UCSD-AML1 (cell line): ENCODE measurements around the gene GIPC3.
"Not testable (repeated sequence)": the region's sequence is repeated elsewhere in the genome, so short reads cannot be mapped to it uniquely, and the experiment has no call there.

Experiments used
- DNase-seq: peaks from one replicate; lab custom pipeline; 2025; ENCODE audit not compliant: unreplicated experiment; lab: John Stamatoyannopoulos, UW

Gene GIPC3

DNA sequence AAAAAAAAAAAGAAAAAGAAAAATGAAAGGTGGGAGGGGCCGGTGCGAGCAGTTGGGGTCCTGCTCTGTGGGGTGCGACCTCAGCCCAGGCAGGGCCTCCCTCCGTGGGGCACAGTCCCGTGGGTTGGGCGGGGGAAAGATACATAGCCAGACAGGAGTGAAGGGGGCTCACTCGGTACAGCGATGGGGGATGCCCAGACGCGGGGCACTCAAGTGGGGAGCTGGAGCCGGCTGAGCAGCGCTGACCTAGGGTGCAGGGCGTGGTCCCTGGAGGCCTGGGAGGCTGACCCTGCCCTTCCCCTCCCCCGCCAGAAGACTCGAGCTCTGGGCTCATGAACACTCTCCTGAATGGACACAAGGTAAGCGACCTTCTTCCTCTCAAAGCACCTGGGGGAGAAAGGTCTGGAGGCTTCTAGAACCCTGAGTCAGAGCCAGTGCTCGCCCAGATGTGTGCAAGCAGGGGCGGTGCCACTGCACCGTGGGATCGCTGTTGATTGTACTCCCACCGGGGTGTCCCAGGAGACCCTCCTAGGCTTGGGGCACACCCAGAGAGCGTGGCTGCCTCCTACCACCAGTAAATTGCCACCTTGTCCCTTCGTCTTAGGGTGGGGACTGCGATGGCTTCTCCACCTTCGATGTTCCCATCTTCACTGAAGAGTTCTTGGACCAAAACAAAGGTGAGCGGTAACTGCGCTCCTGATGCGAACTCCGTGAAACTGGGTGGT is 9.2 kb upstream of the GIPC3 start:
- no peak for DNase-seq

DNA sequence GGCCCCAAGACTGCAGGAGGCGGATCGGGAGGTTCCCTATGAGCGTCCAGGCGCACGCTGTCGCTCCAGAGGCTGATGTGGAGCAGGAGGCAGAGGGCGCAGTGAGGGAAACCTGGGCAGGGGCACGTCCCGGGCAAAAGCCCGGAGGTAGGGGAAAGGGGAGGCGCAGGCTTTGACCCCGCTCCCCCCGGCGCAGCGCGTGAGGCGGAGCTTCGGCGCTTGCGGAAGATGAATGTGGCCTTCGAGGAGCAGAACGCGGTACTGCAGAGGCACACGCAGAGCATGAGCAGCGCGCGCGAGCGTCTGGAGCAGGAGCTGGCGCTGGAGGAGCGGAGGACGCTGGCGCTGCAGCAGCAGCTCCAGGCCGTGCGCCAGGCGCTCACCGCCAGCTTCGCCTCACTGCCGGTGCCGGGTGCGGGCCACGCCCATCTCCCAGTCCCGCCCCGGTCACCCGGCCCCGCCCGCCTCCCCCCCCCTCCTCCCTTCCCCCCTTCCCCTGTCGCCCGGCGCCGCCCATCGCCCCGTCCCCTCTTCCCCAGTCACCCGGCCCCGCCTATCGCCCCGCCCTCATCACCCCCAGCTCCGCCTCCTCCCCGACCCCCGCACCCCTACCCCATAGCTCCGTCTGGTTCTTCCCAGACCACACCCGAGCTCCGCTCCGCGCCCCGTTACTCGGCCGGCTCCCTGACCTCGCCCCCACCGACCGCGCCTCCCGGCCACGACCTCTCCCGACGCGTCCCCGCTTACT is 8.4 kb upstream of the GIPC3 start:
- DNase-seq, result no peak

DNA sequence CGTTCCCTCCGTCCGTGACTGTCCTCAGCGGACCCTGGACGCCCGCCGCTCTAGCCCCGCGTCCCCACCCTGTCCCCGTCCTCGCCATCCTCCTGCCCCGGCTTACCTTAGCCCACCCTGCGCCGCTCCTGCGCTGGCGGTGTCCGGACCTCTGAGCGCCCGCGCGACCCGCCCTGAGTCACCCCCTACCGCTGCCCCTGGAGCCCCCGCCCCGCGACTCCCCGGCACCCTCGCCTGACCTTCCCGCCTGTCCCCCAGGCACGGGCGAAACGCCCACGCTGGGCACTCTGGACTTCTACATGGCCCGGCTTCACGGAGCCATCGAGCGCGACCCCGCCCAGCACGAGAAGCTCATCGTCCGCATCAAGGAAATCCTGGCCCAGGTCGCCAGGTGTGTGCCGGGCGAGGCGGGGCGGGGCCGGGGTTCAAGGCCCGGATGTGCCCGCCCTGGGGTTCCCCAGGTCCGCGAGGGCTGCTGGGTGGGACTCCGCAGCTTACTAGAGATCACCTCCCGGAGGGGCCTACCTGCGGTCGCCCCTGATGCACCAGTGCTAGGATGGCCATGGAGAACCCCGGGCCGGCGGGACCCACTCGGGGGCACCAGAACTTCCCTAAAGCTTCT is 7.4 kb upstream of the GIPC3 start:
- no peak for DNase-seq

DNA sequence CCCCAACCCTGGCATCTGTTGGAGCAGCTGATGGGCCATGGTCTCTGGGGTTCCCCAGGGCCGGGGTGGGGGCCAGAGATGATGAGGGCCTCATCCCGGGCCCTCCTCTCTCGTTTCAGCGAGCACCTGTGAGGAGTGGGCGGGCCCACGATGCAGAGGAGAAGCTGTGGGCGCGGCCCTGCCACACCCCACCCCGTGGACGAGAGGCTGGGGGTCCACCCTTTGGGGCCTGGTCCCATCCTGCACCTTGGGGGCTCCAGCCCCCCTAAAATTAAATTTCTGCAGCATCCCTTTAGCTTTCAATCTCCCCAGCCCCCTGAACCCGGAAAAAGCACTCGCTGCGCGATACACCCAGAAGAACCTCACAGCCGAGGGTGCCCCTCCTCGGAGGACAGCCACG is 6.9 kb upstream of the GIPC3 start:
- no peak for DNase-seq

DNA sequence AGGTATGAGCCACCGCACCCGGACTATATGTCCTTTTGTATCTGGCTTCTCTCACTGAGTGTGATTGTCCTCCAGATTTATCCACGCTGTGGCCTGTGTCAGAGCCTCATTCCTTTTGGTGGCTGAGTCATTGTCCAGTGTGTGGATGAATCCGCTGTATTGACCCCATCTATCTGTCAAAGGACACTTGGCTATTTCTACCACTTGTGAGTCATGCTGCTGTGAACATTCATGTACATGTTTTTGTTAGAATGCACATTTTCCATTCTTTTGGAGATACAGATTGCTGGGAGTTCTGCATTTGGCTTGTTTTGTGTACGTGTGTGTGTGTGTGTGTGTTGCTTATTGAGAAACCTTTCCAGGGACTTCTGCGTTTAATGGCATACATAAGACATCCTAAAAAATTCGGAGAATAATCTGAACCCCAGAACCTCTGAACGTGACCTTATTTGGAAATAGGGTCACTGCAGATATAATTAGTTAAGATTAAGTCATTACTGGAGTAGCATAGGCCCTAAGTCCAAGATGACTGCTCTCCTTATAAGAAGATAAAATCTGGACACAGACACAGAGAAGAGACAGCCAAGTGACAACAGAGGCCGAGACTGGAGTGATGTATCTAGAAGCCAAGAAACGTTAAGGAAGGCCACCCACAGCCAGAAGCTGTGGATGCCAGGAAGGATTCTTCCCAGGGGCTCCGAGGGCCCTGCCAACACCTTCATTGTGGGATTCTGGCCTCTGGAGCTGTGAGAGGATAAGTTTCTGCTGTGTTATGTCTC is 4.9 kb upstream of the GIPC3 start:
- DNase-seq, result no peak

DNA sequence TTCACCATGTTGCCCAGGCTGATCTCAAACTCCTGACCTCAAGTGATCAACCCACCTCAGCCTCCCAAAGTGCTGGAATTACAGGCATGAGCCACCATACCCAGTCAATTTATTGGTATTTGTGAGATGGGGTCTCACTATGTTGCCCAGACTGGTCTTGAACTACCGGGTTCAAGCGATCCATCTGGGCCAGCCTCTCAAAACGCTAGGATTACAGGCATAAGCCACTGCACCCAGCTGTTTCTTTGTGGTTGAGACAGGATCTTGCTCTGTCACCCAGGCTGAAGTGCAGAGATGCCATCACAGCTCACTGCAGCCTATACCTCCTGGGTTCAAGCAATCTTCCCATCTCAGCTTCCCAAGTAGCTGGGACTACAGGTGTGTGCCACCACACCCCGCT is 3.5 kb upstream of the GIPC3 start:
- DNase-seq, result not testable (repeated sequence)

DNA sequence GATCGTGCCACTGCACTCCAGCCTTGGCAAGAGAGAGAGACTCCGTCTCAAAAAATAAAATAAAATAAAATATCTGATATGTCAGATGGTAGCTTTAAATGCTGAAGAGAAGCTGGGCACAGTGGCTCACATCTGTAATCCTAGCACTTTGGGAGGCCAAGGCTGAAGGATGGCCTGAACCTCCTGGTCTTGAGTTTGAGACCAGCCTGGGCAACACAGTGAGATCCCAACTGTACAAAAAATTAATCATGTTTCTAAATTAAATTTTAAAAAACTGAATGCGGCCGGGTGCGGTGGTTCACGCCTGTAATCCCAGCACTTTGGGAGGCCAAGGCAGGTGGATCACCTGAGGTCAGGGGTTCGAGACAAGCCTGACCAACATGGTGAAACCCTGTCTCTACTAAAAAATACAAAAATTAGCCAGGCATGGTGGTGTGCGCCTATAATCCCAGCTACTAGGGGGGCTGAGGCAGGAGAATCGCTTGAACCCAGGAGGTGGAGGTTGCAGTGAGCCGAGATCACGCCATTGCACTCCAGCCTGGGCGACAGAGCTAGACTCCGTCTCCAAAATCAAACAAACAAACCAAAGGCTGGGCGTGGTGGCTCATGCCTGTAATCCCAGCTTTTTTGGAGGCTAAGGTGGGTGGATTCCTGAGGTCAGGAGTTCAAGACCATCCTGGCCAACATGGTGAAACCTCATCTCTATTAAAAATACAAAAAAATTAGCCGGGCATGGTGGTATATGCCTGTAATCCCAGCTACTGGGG is 1.1 kb upstream of the GIPC3 start:
- DNase-seq, result not testable (repeated sequence)

DNA sequence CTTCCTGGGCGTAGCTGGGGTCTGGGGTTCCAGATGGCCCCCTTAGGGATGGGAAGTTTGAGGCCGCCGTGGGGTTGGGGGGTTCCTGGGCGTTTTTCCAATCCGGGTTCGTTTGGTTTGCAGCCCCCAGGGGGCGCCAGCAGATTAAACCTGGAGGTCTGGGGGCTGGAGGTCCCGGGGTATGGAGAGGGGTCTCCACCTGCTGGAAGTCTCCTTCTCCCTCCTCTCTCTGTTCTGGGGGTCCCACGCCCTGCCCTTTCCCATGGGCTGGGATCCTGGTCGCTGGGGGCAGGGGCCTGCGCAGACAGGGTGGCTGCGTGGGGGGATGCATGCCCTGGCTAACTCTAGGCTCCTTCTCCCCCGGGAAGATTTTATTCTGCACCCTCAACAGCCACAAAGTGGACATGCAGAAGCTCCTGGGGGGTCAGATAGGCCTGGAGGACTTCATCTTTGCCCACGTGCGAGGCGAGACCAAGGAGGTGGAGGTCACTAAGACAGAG is 899 bp downstream of the GIPC3 start:
- peak; percentile 64 for DNase-seq

DNA sequence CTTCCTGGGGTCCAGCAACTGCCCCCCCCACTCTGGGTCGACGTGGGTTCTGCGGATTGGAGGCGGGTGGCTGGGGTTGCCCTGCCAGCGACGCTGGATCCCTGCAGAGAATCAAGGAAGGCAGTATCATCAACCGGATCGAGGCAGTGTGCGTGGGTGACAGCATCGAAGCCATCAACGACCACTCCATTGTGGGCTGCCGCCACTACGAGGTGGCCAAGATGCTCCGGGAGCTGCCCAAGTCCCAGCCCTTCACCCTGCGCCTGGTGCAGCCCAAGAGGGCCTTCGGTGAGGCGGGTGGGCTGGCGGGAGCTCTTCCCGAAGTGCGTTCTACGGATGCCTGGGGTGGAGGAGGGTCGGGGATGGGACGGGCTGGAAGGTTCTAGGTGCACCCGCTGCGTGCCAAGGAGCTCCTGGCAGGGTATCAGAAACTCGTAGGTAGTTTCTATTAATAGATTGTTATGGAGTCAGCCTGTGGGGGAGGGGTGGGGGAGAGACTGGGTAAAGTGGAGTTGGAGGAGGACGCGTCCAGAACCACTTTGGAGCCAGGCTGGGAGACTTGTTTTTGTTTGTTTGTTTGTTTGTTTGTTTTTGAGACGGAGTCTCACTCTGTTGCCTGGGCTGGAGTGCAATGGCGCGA is 1.5 kb downstream of the GIPC3 start:
- no peak for DNase-seq

DNA sequence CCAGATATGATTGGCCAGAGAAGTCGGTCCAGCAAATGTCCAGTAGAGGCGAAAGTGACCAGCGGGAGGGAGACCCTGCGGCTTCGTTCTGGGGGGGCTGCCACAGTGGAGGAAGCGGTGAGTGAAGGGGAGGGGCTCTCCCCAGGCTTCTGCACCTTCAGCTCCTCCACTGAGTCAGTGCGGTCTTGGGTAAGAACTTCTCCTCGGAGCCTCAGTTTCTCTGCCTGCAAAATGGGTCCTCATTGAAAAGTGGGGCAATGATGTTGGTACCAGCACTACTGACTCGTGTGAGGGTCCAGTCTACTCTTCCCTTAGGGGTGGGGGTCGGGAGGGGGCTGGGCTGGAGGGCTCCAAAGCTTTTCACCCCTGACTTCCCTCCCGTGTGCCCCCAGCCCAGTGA is 4.2 kb downstream of the GIPC3 start:
- no peak for DNase-seq

DNA sequence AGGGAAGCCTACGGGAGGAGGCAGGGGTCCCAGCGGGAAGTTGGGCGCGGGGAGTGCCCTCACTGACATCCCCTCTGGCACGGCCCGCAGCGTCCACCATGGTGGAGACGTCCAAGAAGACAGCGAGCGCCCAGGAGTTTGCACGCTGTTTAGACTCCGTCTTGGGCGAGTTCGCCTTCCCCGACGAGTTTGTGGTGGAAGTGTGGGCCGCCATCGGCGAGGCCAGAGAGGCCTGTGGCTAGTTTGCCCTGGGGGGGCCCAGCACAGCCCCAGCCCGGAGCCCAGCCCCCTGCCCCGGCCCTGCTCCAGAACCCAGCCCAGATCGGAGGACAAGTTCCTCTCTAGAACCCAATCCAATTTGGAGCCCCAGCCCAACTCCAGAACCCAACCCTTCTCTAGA is 4.7 kb downstream of the GIPC3 start:
- DNase-seq, result no peak

DNA sequence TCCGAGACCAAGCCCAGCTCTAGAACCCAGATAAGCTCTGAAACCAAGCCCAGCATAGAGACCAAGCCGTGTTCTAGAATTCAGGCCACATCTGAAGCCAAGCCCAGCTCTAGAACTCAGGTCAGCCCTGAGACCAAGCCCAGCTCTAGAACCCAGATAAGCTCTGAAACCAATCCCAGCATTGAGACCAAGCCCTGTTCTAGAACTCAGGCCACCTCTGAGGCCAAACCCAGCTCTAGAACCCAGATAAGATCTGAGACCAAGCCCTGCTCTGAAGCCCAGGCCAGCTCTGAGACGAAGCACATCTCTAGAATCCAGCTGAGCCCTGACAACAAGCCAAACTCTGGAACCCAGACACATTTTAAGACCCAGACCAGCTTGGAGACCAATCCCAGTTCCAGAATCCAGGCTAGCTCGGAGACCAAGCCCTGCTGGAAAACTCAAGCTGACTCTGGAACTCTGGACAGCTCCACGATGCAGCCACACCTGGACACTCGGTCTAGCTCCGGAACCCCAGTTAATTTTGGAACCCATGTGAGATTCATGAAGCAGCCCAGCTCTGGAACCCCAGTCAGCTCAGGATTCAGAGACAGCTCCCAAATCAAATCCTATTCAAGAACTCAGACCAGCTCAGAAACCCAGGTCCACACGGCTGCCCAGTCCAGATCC is 5.8 kb downstream of the GIPC3 start:
- no peak for DNase-seq

DNA sequence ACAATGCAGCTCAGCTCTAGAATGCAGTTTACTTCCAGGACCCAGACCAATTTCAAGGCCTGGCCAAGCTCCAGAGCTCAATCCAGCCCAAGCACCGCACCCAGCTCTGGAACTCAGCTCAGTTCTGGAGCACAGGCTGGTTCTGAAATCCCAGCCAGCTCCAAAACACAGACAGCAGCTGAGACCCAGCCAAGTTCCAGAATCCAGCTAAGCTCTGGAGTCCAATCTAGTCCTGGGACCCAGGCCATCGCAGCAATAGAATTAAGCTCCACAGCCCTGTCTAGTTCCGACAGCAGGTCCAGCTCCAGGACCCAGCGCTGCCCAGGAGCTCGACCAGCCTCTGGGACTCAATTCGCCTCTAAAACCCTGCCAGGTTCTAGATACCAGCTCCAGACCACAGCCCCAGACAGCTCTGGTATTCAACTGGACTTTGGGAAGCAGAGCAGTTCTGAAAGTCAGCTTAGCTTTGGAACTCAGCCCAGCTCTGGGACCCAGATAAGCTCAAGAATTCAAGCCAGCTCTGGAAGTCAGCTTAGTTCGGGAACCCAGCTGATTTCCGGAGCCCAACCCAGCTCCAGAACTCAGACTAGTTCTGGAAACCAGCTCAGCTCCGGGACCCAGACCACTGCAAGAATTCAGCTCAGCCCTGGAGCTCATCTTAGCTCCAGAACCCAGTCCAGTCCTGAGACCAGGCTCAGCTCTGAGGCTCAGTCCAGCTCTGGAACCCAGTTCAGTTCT is 6.8 kb downstream of the GIPC3 start:
- DNase-seq, result no peak

DNA sequence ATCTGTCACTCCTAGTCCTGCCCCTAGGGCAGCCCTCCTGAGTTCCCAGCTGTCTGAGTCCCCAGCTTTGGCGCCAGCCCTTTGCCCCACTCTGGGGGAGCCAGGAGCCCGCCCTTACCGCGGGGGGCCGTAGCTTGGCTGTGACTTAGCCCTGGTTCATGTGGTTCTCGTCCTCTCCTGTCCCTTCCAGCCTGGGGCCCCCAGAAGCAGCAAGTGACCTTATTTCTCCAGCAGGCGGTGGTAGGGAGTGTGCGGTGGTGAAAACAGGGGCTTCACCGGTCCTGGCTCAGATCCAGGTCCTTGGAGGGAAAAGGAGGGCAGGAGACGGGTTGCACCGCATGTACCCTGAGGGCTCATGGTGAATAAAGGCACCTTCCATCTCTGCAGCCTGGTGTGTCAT is 7.9 kb downstream of the GIPC3 start:
- no peak for DNase-seq

DNA sequence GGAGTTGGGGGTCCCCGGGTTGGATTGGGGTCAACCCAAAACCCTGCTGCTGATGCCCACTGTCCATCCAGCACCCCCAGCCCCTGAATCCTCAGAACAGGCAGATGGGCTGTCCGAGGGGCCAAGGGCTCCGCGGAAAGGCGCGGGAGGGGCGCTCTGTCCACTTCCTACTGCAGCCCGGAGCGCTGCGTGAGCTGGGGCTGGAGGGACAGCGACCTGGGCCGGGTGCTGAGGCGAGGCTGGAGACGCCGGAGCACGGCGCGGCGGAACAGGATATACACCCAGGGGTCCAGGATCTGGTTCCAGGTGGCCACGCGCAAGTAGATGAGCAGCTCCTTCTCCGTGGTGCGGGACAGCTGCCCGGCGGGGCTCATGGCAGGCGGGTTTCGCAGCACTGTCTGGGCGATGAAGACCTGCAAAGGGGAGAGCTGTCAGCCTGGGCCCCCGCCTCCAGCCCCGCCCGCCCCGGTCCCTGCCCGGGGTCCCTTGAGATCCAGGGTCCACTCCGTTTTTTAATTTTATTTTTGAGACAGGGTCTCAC is 10.3 kb downstream of the GIPC3 start:
- no peak for DNase-seq

DNA sequence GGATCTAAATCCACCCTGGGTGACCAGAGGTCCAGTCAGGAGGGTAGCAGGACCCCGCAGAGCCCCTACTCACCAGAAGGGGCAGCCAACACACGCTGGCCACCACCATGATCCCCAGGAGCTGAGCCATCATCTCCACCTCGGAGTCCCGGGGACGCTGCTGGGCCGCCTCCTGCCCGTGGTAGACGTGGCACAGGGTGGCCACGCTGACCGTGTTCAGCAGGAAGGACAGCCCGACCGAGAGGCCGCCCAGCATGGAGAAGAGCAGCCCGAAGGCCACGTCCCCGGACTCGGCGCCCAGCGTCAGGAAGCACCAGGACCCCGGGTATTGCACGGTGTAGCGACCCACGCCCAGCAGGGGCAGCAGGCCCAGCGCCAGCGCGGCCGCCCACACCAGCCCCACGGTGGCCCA is 14.5 kb downstream of the GIPC3 start:
- DNase-seq, result no peak

DNA sequence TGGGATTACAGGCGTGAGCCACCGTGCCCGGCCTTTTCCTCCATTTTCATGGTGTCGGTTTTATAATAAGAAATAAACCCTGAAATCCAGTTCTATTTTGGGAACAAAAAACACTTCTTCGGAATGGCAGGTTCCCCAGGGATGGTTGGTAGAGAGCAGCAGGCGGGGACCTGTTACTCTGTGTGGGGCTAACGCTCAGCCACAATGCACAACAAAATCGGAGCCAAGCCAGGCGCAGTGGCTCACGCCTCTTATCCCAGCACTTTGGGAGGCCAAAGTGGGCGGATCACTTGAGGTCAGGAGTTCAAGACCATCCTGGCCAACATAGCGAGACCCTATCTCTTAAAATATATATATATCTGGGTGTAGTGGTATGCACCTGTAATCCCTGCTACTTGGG is 15.7 kb downstream of the GIPC3 start:
- no peak for DNase-seq

DNA sequence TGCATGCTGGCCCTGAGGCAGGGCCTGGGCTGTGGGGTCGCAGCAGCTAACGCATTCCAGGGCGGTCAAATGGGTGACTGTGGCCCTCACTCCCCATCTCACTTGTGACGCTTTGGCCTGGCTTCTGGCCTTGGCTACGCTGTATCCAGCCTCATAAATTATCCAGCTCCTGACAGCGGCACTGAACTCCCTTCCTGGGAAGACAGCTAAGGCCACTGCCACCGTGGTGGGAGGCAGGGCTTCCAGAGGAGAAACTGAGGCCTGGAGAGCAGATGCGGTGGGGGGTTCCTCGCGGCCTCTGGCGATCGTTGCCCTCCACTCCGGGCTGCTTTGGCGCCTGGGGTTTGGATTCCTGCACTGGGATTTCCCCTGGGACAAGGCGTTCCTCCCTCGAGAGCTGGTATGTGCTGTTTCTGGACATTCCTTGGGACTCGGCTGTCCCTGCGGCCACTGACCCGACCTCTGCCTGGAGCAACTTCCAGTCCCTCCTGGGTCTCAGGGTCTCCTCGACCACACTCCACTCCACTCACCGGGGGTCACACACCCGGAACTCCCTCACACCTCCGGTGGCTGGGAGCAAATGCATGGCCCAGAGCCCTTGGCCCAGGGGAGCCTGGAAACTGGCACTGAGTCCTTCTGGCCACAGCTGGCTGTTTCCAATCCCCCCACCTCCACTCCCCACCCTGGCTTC is 18.0 kb downstream of the GIPC3 start:
- DNase-seq, result no peak
